Glutamatergic neuron (in vitro differentiated cells): Measurements from ENCODE around the gene GLMN. TPM values are rescaled to one million over a fixed set of nuclear protein-coding genes. Genes with fewer than 3 reads are reported as not detected.

ENCODE experiments used
- DNase-seq: peaks from one replicate; pipeline ENCODE4 v3.0.0; 2022
- H3K27ac Mint-ChIP-seq: one replicate; pipeline ENCODE4 v1.8.0; 2020; ENCODE audit warnings: mild to moderate bottlenecking, mixed read lengths, inconsistent platforms; ENCODE audit not compliant: unreplicated experiment
- H3K27me3 Mint-ChIP-seq: one replicate; pipeline ENCODE4 v1.8.0; 2020; ENCODE audit warnings: mild to moderate bottlenecking, moderate library complexity, mixed read lengths, inconsistent platforms; ENCODE audit not compliant: unreplicated experiment
- H3K36me3 Mint-ChIP-seq: one replicate; pipeline ENCODE4 v1.8.0; 2020; ENCODE audit warnings: mild to moderate bottlenecking, mixed read lengths, inconsistent platforms; ENCODE audit not compliant: unreplicated experiment
- H3K4me1 Mint-ChIP-seq: one replicate; pipeline ENCODE4 v1.8.0; 2020; ENCODE audit warnings: mild to moderate bottlenecking, low read depth, mixed read lengths, inconsistent platforms; ENCODE audit not compliant: unreplicated experiment
- H3K4me3 Mint-ChIP-seq: one replicate; pipeline ENCODE4 v1.8.0; 2020; ENCODE audit warnings: mild to moderate bottlenecking, mixed read lengths, inconsistent platforms; ENCODE audit not compliant: unreplicated experiment
- H3K9me3 Mint-ChIP-seq: one replicate; pipeline ENCODE4 v1.8.0; 2020; ENCODE audit warnings: mild to moderate bottlenecking, moderate library complexity, mixed read lengths, inconsistent platforms; ENCODE audit not compliant: unreplicated experiment
- CTCF ChIP-seq: fragments of 200-600 bp; sonication (generic); IDR thresholded peaks from one replicate; pipeline ENCODE4 v1.5.0; 2021; ENCODE audit not compliant: partially characterized antibody, unreplicated experiment
- total RNA-seq: library from RNA; stranded (reverse); fragmentation: NEBNext Ultra II Directional; extraction: Animal tissue kit (Norgen Biotek cat#: 25700); gene quantifications from one replicate; pipeline ENCODE4 v1.2.1, GENCODE V29; 2021; ENCODE audit not compliant: unreplicated experiment

GLMN gene
- total RNA-seq, 1 donor from 2014 or later = 9.6 TPM

- no peak overlapping the region for H3K4me3 Mint-ChIP-seq
- no peak overlapping the region for H3K27ac Mint-ChIP-seq
- no peak for DNase-seq
These were observed 80.2 kb downstream of the GLMN start for GRCh38 chr1:92218559-92218958.

GRCh38 chr1:92217721-92218120 is 81.1 kb downstream of the GLMN start, which contains the start of gene C1orf146:
C1orf146 (plus strand) TSS chr1:92217915; CDS start chr1:92231421, 13,506 bp downstream.
- H3K4me1 Mint-ChIP-seq = no peaks in the 10 kb centered on the region
- H3K4me3 Mint-ChIP-seq = no peak within 1 kb of the TSS
- no peak for DNase-seq
- TF ChIP-seq CTCF = no peak
- no peaks in the 10 kb centered on the region for H3K36me3 Mint-ChIP-seq
- no peak within 1 kb of the TSS for H3K27ac Mint-ChIP-seq
- no peaks in the 10 kb centered on the region for H3K27me3 Mint-ChIP-seq
- peaks cover 5% of the 10 kb centered on the region for H3K9me3 Mint-ChIP-seq

More at GRCh38 chr1:92218559-92218958, 80.2 kb downstream of the GLMN start:
- no peak for TF ChIP-seq CTCF
- Mint-ChIP-seq H3K27me3 (no peaks in the 10 kb centered on the region), H3K9me3 (peaks cover 5% of the 10 kb centered on the region), H3K4me1 (no peaks in the 10 kb centered on the region), H3K36me3 (no peaks in the 10 kb centered on the region)

GRCh38 chr1:92211166-92211565 is 87.6 kb downstream of the GLMN start:
- H3K36me3 Mint-ChIP-seq = no peaks in the 10 kb centered on the region
- H3K27ac Mint-ChIP-seq = no peak overlapping the region
- H3K27me3 Mint-ChIP-seq = peaks cover 2% of the 10 kb centered on the region
- no peak for DNase-seq
- no peak overlapping the region for H3K4me3 Mint-ChIP-seq
- no peak for TF ChIP-seq CTCF
- H3K9me3 Mint-ChIP-seq = peaks cover 5% of the 10 kb centered on the region
- no peaks in the 10 kb centered on the region for H3K4me1 Mint-ChIP-seq

- no peak overlapping the region for H3K27ac Mint-ChIP-seq
- no peak for DNase-seq
- H3K4me1 Mint-ChIP-seq = no peaks in the 10 kb centered on the region
- H3K4me3 Mint-ChIP-seq = no peak overlapping the region
- no peak for TF ChIP-seq CTCF
- peaks cover 4% of the 10 kb centered on the region for H3K9me3 Mint-ChIP-seq
- peaks cover 2% of the 10 kb centered on the region for H3K27me3 Mint-ChIP-seq
- H3K36me3 Mint-ChIP-seq = no peaks in the 10 kb centered on the region
These were observed 88.1 kb downstream of the GLMN start for GRCh38 chr1:92210701-92211100.

GRCh38 chr1:92203105-92203504 is 95.7 kb downstream of the GLMN start:
- TF ChIP-seq CTCF = no peak
- Mint-ChIP-seq H3K4me3 (no peak overlapping the region), H3K9me3 (no peaks in the 10 kb centered on the region), H3K27ac (no peak overlapping the region), H3K4me1 (no peaks in the 10 kb centered on the region), H3K27me3 (peaks cover 4% of the 10 kb centered on the region), H3K36me3 (no peaks in the 10 kb centered on the region)
- DNase-seq = no peak
